ENCODE results near the gene SERTAD2. TPM values are rescaled to one million over a fixed set of nuclear protein-coding genes. Genes with fewer than 3 reads are reported as not detected.

The SERTAD2 gene
- total and polyA plus RNA-seq, 2 of the 4 experiments (the other 2 are of a cell fraction), result 5.0 to 11.0 TPM

DNA sequence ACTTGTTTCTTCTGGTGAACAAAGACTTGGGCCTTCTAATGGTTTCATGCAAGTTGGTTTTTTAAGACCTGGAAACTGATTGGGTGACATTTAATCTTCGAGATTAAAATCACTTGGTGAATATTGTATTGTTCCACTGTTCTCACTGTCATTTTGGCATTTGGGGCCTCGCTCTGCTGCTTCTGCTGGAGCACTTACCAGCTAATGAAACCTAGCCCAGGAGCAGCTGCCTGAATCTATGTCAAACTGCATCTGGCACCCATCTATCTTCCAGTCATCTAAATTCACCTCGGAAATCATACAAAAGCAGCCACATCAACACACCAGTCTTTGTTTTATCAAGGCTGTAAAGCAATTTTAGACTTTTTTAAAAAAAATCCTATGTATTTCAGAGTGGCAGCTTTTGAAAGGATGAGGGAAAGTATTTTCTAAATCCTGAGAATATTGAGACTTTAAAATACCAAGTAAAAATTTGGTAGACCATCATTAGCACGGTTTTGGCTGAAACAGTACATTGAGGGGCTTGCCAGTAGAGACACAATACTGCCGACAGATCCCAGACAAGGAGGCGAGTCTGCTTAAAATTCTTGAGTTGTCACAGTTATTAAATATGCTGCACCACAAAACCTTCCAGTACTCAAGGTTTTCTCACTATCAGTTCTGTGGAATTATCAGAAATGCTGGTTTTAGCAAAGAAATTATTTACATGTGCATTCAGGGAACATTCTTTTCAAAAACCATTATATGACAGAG lies 26.1 kb upstream of the SERTAD2 start:
- BruUV-seq (replicated peaks), result no TSS peak
- ATAC-seq (ENCODE audit: low read depth) (no peak), DNase-seq (no peak)
- H3K4me3 ChIP-seq (ENCODE audit: insufficient read depth, low read depth, low read length), result no peak overlapping the region
- ChIA-PET CTCF (interaction anchor here (0.7 kb wide), 1 partner anchor 62 kb away, joined by 3 read pairs; no protein-coding TSS in a partner anchor), POLR2A (ENCODE audit: unreplicated experiment) (no interaction called here)
- H3K4me1 ChIP-seq (ENCODE audit: control insufficient read depth, insufficient read depth, low read length), result peaks cover 2% of the 10 kb centered on the region; the same call in 1 of the 2 replicates
- H3K27me3 ChIP-seq (ENCODE audit: control insufficient read depth, insufficient read depth, low read length), result no peaks in the 10 kb centered on the region
- no peak overlapping the region for H2BK20ac ChIP-seq (ENCODE audit: low read depth, low read length)
- H4K5ac ChIP-seq (ENCODE audit: low read depth, low read length), result no peak overlapping the region
- no peak overlapping the region for H3K4me2 ChIP-seq (ENCODE audit: low read depth, low read length)
- H2AK9ac ChIP-seq (replicated peaks; ENCODE audit: low read depth, low read length, poor library complexity), result no peak overlapping the region
- H3K56ac ChIP-seq (ENCODE audit: extremely low read depth, insufficient read depth, low read length), result no peak overlapping the region
- H3K9ac ChIP-seq (ENCODE audit: low read depth, low read length), result no peak overlapping the region
- dilution Hi-C loops (cut with HindIII; ENCODE audit: low sequenced_read_pairs, unreplicated experiment) (no loop called here), intact Hi-C loops (cut with micrococcal nuclease) (loop anchor here (5.0 kb wide), 1 partner anchor 52 kb away; no protein-coding TSS in a partner anchor), in situ Hi-C loops (cut with MboI; ENCODE audit: low sequenced_read_pairs) (no loop called here)
- H3K23ac ChIP-seq (ENCODE audit: low read depth, low read length), result no peak overlapping the region
- TF ChIP-seq FOS (IDR thresholded peaks at IDR 0.05; ENCODE audit: low read depth, low read length) (no peak), NFE2L2 (IDR thresholded peaks at IDR 0.05; ENCODE audit: low read depth, low read length) (no peak), RCOR1 (IDR thresholded peaks at IDR 0.05; ENCODE audit: insufficient replicate concordance, low read length) (no peak), MXI1 (IDR thresholded peaks at IDR 0.05; ENCODE audit: borderline replicate concordance, low read depth, low read length) (no peak), BHLHE40 (IDR thresholded peaks at IDR 0.05; ENCODE audit: low read depth, low read length) (no peak), CHD1 (IDR thresholded peaks at IDR 0.05; ENCODE audit: low read depth, low read length) (no peak), MAFK (IDR thresholded peaks at IDR 0.05; ENCODE audit: low read depth, low read length) (no peak), MAZ (IDR thresholded peaks at IDR 0.05; ENCODE audit: borderline replicate concordance, low read depth, low read length) (no peak), CTCF (conservative IDR thresholded peaks at IDR 0.05; ENCODE audit: low read depth, low read length) (no peak), RAD21 (IDR thresholded peaks at IDR 0.05; ENCODE audit: low read length) (no peak), CEBPB (IDR thresholded peaks at IDR 0.05; ENCODE audit: low read depth, low read length) (no peak)
- TF ChIP-seq, protein P1, sequence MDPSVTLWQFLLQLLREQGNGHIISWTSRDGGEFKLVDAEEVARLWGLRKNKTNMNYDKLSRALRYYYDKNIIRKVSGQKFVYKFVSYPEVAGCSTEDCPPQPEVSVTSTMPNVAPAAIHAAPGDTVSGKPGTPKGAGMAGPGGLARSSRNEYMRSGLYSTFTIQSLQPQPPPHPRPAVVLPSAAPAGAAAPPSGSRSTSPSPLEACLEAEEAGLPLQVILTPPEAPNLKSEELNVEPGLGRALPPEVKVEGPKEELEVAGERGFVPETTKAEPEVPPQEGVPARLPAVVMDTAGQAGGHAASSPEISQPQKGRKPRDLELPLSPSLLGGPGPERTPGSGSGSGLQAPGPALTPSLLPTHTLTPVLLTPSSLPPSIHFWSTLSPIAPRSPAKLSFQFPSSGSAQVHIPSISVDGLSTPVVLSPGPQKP (IDR thresholded peaks at IDR 0.05; ENCODE audit: borderline replicate concordance, low read depth, low read length), result no peak
- no peaks in the 10 kb centered on the region for H3K79me1 ChIP-seq (ENCODE audit: low read depth in 1 of 2, low read length in 2 of 2)
- no peak overlapping the region for H2BK15ac ChIP-seq (ENCODE audit: low read depth, low read length)
- no peak overlapping the region for H4K8ac ChIP-seq (ENCODE audit: low read depth in 2 of 2, low read length in 2 of 2)
- no peak overlapping the region for H3K4ac ChIP-seq (ENCODE audit: low read depth, low read length)
- H3K27ac ChIP-seq (ENCODE audit: insufficient read depth, low read length), result no peak overlapping the region
- no peak overlapping the region for H2BK120ac ChIP-seq (ENCODE audit: low read depth, low read length)
- H3K9me3 ChIP-seq (ENCODE audit: control insufficient read depth, insufficient read depth, low read length), result no peaks in the 10 kb centered on the region
- no peak overlapping the region for H4K91ac ChIP-seq (ENCODE audit: insufficient read depth, low read depth, low read length)
- no peaks in the 10 kb centered on the region for H3K9me1 ChIP-seq (ENCODE audit: insufficient read depth, low read length)
- H2AFZ ChIP-seq (replicated peaks; ENCODE audit: low read length, poor library complexity), result no peak overlapping the region
- H3K18ac ChIP-seq (ENCODE audit: low read depth, low read length), result no peak overlapping the region
- H2BK5ac ChIP-seq (ENCODE audit: low read depth, low read length, poor library complexity, severe bottlenecking), result no peak overlapping the region
- H4K20me1 ChIP-seq (ENCODE audit: insufficient read depth, low read length), result no peaks in the 10 kb centered on the region
- no peaks in the 10 kb centered on the region for H3K36me3 ChIP-seq (ENCODE audit: control insufficient read depth, insufficient read depth, low read length)
- WGBS, 2 experiments (ENCODE audit: extremely low coverage in 2 of 2, insufficient read length in 1 of 2), result no CpG with 5 or more reads among the region's 6 CpGs
- H3K14ac ChIP-seq (replicated peaks; ENCODE audit: low read depth, low read length), result no peak overlapping the region
- no peak overlapping the region for H2AK5ac ChIP-seq (ENCODE audit: low read depth, low read length)
